Heart left ventricle (tissue), 13 donors: ENCODE results near the gene RBM18.

Source experiments
- CTCF ChIP-seq, 12 donors: fragments of 200-600 bp; sonication (generic) in 4 of 12; IDR thresholded peaks; one replicate each; pipeline versions ENCODE4 v1.5.0 to v1.8.0; 2018 to 2022; ENCODE audit warnings: antibody characterized with exemption in 12 of 12, mild to moderate bottlenecking in 5 of 12
- POLR2A ChIP-seq, 2 donors: fragments of 450-650 bp; IDR thresholded peaks; one replicate each; pipeline ENCODE4 v1.6.1; 2017; ENCODE audit warnings: antibody characterized with exemption in 2 of 2, mild to moderate bottlenecking in 2 of 2, moderate library complexity in 2 of 2
- donor health status: ischemic (EF 13 %, LVEDD 7.1; RV severe dilation, severe dysfunction).
- donor health status: DM: no; HTN: yes; CAD: no.
- donor health status: DM: no; HTN: no; CAD: no.
- donor health status: ischemic (EF 25% LVEDD 6.9; RV normal size, moderate dysfunction).
- donor health status: ischemic (EF 25% LVEDD 5.7; RV mildly dilated, moderate dysfunction).
- donor health status: ischemic (EF 35%, LVEDD 5.7; RV mildly dilated, moderate dysfunction).
- donor health status: nonischemic (EF 11% LVEDD 7.7; RV severe dilation, severe dysfunction).
- donor health status: DM: yes; HTN: yes; CAD: no.
- donor health status: PGD.
- donor health status: ischemic (EF 29% LVEDD 5.4; RV normal size, mild dysfunction).
- donor health status: nonischemic (EF 23%, LVEDD 6.1; RV moderate dilation, normal function).

- TF ChIP-seq CTCF (IDR thresholded peaks at IDR 0.05) (no peak), POLR2A (IDR thresholded peaks at IDR 0.05) (no peak)
These were observed 73.1 kb downstream of the RBM18 start for GRCh38 chr9:122191584-122191983.
